IPS-20b (cell line): ENCODE measurements around the gene FHL2.

ENCODE experiments used
- H3K27ac ChIP-seq: one replicate; pipeline ENCODE4 v1.5.1; 2013; ENCODE audit warnings: low read length
- H3K27me3 ChIP-seq: 2 replicates; pipeline ENCODE4 v1.6.1; 2013; ENCODE audit warnings: mild to moderate bottlenecking, low read length, inconsistent platforms; ENCODE audit not compliant: insufficient read depth
- H3K36me3 ChIP-seq: 2 replicates; pipeline ENCODE4 v1.6.1; 2013; ENCODE audit warnings: low read depth, mild to moderate bottlenecking, inconsistent platforms, low read length, moderate library complexity; ENCODE audit not compliant: insufficient read depth
- H3K4me1 ChIP-seq: 2 replicates; pipeline ENCODE4 v1.6.1; 2013; ENCODE audit warnings: mild to moderate bottlenecking, control low read depth, inconsistent platforms, low read length, moderate library complexity; ENCODE audit not compliant: insufficient read depth
- H3K4me3 ChIP-seq: 2 replicates; pipeline ENCODE4 v1.5.1; 2013; ENCODE audit warnings: mild to moderate bottlenecking, low read length, inconsistent platforms
- H3K9ac ChIP-seq: 2 replicates; pipeline ENCODE4 v1.6.1; 2013; ENCODE audit warnings: low read depth, mild to moderate bottlenecking, inconsistent platforms, low read length, moderate library complexity
- H3K9me3 ChIP-seq: 2 replicates; pipeline ENCODE4 v1.6.1; 2013; ENCODE audit warnings: mild to moderate bottlenecking, low read depth, low read length, inconsistent platforms; ENCODE audit not compliant: insufficient read depth

The FHL2 gene

GRCh38 chr2:105358593-105358992 lies 40.3 kb downstream of the FHL2 start:
- peaks cover 61% of the 10 kb centered on the region for H3K36me3 ChIP-seq
- H3K9ac ChIP-seq, result no peak overlapping the region
- no peaks in the 10 kb centered on the region for H3K9me3 ChIP-seq
- no peaks in the 10 kb centered on the region for H3K27me3 ChIP-seq
- no peaks in the 10 kb centered on the region for H3K4me1 ChIP-seq
- H3K4me3 ChIP-seq, result no peak overlapping the region
- H3K27ac ChIP-seq, result no peak overlapping the region

GRCh38 chr2:105357122-105357521 lies 41.7 kb downstream of the FHL2 start:
- Histone ChIP-seq H3K9me3 (no peaks in the 10 kb centered on the region), H3K27ac (no peak overlapping the region), H3K9ac (no peak overlapping the region), H3K36me3 (peaks cover 46% of the 10 kb centered on the region), H3K4me3 (no peak overlapping the region), H3K27me3 (no peaks in the 10 kb centered on the region), H3K4me1 (no peaks in the 10 kb centered on the region)

GRCh38 chr2:105344704-105345345 lies 54.0 kb downstream of the FHL2 start:
- no peaks in the 10 kb centered on the region for H3K4me1 ChIP-seq
- H3K9ac ChIP-seq, result no peak overlapping the region
- no peaks in the 10 kb centered on the region for H3K27me3 ChIP-seq
- H3K27ac ChIP-seq, result no peak overlapping the region
- no peak overlapping the region for H3K4me3 ChIP-seq
- H3K36me3 ChIP-seq, result peaks cover 97% of the 10 kb centered on the region
- H3K9me3 ChIP-seq, result no peaks in the 10 kb centered on the region

- Histone ChIP-seq H3K9me3 (no peaks in the 10 kb centered on the region), H3K9ac (no peak overlapping the region), H3K27me3 (no peaks in the 10 kb centered on the region), H3K27ac (no peak overlapping the region), H3K4me1 (peaks cover 3% of the 10 kb centered on the region; the same call in 1 of the 2 replicates), H3K4me3 (0 out of 2 replicates have a peak overlapping the region, but pooled peaks have one; percentile 98), H3K36me3 (peaks cover 50% of the 10 kb centered on the region)
Observed at GRCh38 chr2:105339414-105339813, 59.4 kb downstream of the FHL2 start.

- Histone ChIP-seq H3K36me3 (peaks cover 43% of the 10 kb centered on the region), H3K9me3 (no peaks in the 10 kb centered on the region), H3K4me1 (peaks cover 3% of the 10 kb centered on the region; the same call in 1 of the 2 replicates), H3K4me3 (peak overlapping the region; percentile 98), H3K27ac (no peak overlapping the region), H3K27me3 (no peaks in the 10 kb centered on the region), H3K9ac (peak overlapping the region; percentile 85)
Observed at GRCh38 chr2:105338020-105338385, 60.8 kb downstream of the FHL2 start.

- peaks cover 38% of the 10 kb centered on the region for H3K36me3 ChIP-seq
- H3K9ac ChIP-seq, result peak within 1 kb of the TSS; percentile 97
- peak within 1 kb of the TSS; percentile 92 for H3K27ac ChIP-seq
- H3K27me3 ChIP-seq, result no peaks in the 10 kb centered on the region
- H3K4me3 ChIP-seq, result peak within 1 kb of the TSS; percentile 98
- peaks cover 3% of the 10 kb centered on the region; the same call in 1 of the 2 replicates for H3K4me1 ChIP-seq
- H3K9me3 ChIP-seq, result no peaks in the 10 kb centered on the region
Observed at GRCh38 chr2:105337122-105338019, 61.5 kb downstream of the FHL2 start, which contains the start of gene C2orf49. Gene C2orf49, plus strand, starts transcription at chr2:105337540. Its CDS starts 48 bp downstream, at chr2:105337588.

GRCh38 chr2:105336786-105337121 lies 62.1 kb downstream of the FHL2 start:
- H3K36me3 ChIP-seq, result peaks cover 32% of the 10 kb centered on the region
- peaks cover 3% of the 10 kb centered on the region; the same call in 1 of the 2 replicates for H3K4me1 ChIP-seq
- no peaks in the 10 kb centered on the region for H3K27me3 ChIP-seq
- H3K27ac ChIP-seq, result peak overlapping the region; percentile 92
- H3K9ac ChIP-seq, result peak overlapping the region; percentile 97
- peak overlapping the region; percentile 98 for H3K4me3 ChIP-seq
- H3K9me3 ChIP-seq, result no peaks in the 10 kb centered on the region

GRCh38 chr2:105335469-105335868 lies 63.4 kb downstream of the FHL2 start:
- H3K27ac ChIP-seq, result no peak overlapping the region
- H3K9ac ChIP-seq, result no peak overlapping the region
- H3K27me3 ChIP-seq, result peaks cover 7% of the 10 kb centered on the region
- peaks cover 19% of the 10 kb centered on the region for H3K36me3 ChIP-seq
- peaks cover 3% of the 10 kb centered on the region; the same call in 1 of the 2 replicates for H3K4me1 ChIP-seq
- no peak overlapping the region for H3K4me3 ChIP-seq
- H3K9me3 ChIP-seq, result no peaks in the 10 kb centered on the region

- H3K27me3 ChIP-seq, result peaks cover 10% of the 10 kb centered on the region
Observed at GRCh38 chr2:105334211-105334610, 64.6 kb downstream of the FHL2 start.

GRCh38 chr2:105330681-105331375 lies 68.0 kb downstream of the FHL2 start:
- H3K4me1 ChIP-seq, result no peaks in the 10 kb centered on the region; the same call in 1 of the 2 replicates
- H3K27me3 ChIP-seq, result peaks cover 10% of the 10 kb centered on the region
- peaks cover 11% of the 10 kb centered on the region for H3K36me3 ChIP-seq
- no peak overlapping the region for H3K27ac ChIP-seq
- H3K9ac ChIP-seq, result no peak overlapping the region
- no peak overlapping the region for H3K4me3 ChIP-seq
- no peaks in the 10 kb centered on the region for H3K9me3 ChIP-seq

More at GRCh38 chr2:105334211-105334610, 64.6 kb downstream of the FHL2 start:
- no peak overlapping the region for H3K4me3 ChIP-seq
- H3K27ac ChIP-seq, result no peak overlapping the region
- H3K36me3 ChIP-seq, result peaks cover 11% of the 10 kb centered on the region
- no peaks in the 10 kb centered on the region for H3K9me3 ChIP-seq
- H3K9ac ChIP-seq, result no peak overlapping the region
- peaks cover 3% of the 10 kb centered on the region; the same call in 1 of the 2 replicates for H3K4me1 ChIP-seq
